HG02763 (cell line): Measurements from ENCODE around the gene INPP5A.
"Not testable (repeated sequence)": the region's sequence is repeated elsewhere in the genome, so short reads cannot be mapped to it uniquely, and the experiment has no call there.

ENCODE experiments used
- ATAC-seq: cut with Tn5 transposase; IDR thresholded peaks from one replicate; pipeline ENCODE4 v1.9.1; 2021; ENCODE audit warnings: mild to moderate bottlenecking, moderate library complexity; ENCODE audit not compliant: unreplicated experiment

INPP5A gene

DNA sequence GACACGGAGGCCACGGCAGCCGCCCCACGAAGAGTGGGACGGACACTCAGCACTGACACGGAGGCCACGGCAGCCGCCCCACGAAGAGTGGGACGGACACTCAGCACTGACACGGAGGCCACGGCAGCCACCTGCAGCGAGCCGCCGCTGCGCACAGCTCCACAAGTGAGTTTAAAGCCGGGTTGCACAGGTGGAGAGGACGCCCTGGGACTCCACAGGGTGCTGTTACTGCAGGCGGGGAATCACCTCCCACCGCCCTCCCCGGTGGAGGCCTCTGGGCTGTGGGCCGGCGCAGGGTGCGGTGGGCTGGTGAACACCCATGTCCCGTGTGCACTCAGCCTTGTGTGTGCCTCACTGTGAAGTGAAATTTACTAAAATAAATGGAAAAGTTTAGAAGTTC, 235.2 kb downstream of the INPP5A start:
- not testable (repeated sequence) for ATAC-seq

DNA sequence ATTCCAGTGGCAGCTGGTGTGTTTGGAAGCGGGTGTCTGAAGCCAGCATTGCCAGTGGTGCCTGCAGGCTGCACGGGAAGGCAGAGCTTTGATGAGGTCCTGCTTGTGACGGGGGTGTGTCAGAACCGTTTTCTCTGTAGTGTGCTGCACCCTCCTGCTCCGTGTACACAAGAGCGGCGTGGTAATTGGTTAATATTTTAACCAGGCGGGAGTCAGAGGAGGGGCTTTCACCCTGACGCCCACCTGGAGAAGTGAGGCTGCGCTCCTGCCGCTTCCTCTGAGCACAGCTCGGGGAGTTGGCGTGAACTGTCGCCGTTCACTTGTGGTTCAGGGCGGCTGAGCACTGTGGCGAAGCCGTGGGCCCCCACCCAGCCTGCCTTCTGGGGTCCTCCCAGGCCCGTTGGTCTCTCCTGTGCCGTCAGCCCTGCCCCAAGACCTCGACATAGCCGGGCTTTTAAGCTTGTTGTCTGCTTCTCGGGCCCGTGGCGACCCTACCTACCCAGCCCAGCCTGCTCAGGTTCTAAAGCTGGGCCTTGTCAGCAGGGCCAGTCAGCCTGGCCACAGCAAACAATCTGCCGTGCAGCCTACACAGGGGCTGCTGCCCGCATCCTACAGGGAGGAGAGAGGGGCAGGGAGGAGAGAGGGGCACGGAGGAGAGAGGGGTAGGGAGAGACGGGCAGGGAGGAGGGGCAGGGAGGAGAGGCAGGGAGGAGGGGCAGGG, 236.8 kb downstream of the INPP5A start:
- ATAC-seq: no peak

DNA sequence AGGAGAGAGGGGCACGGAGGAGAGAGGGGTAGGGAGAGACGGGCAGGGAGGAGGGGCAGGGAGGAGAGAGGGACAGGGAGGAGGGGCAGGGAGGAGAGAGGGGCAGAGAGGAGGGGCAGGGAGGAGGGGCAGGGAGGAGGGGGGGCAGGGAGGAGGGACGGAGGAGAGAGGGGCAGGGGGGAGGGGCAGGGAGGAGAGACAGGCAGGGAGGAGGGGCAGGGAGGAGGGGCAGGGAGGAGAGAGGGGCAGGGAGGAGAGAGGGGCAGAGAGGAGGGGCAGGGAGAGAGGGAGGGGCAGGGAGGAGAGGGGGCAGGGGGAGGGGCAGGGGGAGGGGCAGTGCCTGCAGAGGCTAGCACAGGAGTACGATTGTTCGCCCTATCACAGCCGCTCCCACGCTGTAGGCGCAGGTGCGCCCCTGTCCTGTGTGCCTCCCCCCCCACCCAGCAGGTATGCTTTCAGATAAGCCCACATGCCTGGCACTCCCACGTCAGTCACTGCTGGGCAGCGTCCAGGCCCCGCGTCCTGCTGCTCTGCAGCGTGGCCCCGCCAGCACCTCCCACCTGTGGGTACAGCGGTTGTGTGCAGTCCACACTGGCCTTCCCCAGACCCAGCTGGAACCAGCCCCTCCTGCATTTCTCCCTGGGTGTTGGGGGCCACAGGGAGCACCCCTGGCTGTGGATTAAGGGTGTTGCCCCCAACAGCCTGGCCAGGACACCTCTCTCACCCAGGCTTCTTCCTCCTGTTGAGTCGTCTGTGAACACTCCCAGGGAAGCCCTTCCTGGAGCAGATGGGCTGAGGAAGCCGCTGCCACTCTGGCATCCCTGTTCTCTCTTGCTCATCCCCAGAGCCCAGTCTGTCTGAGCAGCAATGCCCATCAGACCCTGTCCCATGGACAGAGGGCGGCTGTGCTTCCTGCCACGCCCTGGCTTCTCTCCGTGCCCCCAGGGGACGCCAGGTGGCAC, 237.6 kb downstream of the INPP5A start:
- no peak for ATAC-seq

DNA sequence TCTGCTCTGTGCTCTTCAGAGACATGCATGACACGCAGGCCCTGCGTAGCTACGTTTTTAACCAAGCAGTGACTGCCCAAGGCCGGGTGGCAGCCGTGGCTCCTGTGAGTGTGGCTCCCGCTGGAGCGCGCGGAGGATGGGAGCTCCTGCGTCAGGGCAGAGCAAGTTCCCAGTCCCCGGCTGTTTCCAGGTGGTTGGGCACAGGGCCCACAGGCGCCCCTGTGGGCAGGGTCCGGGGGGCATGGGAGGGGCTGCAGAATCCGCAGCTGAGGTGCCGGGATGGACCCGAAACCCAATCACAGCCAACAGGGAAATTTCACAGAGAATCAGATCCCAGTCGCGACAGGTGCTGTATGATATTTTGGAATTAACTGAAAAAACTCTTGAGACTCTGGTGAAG, 238.6 kb downstream of the INPP5A start:
- ATAC-seq: no peak

DNA sequence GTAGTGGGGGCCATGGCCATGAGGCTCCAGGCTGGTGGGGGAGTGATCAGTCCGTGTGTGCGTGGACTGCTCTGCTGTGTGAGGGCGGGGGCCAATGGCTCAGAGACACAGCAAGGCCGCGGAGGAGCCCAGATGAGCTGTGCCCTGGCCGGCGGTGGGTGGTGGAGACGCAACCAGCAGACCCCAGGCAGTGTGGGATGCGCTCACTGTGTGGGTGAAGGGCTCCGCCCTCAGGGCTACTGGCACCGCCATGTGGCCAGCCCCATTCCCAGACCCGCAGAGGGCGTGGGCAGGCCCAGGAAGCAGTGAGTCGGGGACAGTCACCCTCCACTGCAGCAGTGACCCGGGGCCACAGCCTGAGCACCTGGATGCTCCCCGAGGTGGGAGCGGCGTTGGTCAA, 239.2 kb downstream of the INPP5A start:
- no peak for ATAC-seq

DNA sequence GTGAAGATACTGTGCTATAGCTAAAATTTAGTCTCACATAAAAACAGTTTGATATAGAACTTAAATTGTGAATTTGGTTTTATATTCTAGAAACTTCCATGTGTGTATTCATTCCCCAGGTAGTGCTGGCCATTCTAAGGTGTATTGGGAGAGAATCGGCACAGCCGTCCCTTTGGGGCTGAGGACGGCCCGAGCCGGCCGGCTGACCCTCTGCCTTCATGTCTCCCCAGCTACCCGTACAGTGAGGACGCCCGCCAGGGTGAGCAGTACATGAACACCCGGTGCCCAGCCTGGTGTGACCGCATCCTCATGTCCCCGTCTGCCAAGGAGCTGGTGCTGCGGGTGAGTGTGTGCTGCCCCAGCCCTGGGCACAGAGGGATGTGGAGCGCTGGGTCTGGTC, 239.9 kb downstream of the INPP5A start:
- no peak for ATAC-seq

DNA sequence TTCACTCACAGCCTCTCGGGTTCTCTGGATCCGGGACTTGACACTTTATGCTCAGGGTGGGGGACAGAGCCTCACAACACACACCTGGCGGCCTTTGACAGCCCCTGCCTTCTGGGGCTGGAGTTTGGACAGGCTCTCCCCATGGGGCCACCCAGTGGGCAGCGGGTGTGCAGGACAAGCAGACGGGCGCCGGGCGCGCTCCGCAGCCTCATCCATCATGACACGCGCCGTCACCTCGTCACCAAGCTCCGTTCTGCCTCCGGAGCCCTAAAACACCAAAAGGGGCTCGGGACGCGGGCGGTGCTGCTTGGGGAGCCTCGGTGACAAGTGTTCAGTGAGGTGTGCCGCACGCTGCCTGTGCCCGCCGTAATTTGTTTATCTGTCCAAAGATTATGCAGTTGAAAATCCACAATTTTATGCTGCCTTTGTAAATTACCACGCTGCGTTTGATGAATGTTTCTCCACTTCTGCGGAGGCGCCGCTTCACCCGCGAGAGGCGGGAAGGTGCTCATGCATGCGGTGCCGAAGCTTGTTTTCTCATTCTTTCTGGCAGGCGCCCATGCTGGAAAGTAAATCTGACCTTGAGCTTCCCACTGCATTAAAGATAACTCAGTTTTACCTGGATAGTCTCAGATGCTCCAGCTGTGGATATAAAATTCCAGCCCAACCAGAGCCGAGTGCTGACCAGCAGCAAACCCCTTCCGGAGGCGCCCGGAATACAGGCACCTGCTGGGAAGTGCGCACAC, 242.1 kb downstream of the INPP5A start:
- ATAC-seq: no peak

DNA sequence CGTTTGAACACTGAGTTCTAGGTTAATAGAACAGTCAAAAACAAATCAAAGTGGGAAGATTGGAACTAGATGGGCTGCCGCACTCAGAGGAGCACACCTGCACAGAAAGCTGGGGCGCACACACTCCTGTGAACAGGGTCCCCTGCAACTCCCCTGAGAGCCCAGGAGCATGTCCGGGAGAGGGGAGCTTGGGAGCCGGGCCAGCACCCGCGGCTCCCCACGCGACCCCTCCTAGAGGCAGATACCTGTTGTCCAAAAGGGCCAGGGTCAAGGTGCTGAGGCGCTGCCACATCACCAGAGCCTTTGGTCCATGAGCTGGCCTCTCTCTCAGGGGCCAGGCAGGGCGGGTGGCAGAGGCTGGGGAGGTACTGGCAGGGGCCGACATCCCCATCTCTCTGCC, 242.8 kb downstream of the INPP5A start:
- ATAC-seq: no peak

DNA sequence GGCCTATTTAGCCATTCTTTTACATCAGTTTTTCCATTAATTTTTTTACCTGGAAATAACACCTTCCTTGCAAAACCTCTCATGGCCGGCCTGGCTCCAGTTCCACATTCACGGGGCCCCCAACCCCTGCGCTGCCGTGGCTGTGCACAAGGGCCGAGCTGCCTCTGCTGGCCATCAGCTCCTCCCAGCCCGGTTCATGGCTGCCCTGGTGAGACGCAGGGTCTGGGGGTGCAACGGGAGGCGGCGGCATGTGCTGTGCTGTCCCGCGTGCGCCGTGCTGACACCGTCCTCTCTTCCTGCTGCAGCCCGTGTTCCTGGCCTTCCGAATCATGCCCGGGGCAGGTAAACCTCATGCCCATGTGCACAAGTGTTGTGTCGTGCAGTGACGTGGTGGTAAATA, 244.0 kb downstream of the INPP5A start:
- ATAC-seq: no peak

DNA sequence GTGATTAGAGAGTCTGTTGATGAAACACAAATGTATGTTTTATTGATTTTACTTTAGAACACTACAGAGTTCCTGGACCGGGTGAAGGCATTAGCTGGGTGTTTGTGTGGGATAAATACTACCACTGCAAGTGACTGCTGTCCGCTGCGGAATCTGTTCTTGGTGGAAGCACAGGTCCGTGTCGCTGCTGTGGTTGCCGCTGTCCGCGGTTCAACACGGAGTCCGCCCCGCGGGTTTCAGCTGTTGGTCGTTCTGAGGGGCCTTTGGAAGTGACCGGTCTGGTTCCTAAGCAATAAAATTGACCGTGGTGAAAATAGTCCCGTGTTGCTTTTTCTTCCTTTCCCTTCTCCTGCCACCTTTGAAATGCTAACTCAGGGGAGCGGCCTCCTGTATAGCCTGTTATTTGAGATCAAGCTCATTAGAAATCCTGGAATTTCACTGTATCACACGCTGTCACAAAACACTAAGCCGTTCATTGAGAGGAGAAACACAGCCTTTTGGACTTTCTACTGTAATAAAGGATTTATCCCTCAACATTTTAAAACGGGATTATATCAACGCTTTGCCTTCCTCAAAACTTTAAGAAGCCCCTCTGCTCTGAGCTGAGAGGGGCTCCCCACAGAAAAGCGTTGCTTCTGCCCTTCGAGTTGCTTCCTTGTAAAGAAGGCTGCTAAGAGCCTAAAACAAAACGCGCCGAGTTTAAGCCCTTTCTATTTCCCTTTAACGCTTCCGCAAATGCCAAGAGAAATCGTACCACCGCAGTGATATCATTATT, 245.8 kb downstream of the INPP5A start:
- ATAC-seq: no peak

DNA sequence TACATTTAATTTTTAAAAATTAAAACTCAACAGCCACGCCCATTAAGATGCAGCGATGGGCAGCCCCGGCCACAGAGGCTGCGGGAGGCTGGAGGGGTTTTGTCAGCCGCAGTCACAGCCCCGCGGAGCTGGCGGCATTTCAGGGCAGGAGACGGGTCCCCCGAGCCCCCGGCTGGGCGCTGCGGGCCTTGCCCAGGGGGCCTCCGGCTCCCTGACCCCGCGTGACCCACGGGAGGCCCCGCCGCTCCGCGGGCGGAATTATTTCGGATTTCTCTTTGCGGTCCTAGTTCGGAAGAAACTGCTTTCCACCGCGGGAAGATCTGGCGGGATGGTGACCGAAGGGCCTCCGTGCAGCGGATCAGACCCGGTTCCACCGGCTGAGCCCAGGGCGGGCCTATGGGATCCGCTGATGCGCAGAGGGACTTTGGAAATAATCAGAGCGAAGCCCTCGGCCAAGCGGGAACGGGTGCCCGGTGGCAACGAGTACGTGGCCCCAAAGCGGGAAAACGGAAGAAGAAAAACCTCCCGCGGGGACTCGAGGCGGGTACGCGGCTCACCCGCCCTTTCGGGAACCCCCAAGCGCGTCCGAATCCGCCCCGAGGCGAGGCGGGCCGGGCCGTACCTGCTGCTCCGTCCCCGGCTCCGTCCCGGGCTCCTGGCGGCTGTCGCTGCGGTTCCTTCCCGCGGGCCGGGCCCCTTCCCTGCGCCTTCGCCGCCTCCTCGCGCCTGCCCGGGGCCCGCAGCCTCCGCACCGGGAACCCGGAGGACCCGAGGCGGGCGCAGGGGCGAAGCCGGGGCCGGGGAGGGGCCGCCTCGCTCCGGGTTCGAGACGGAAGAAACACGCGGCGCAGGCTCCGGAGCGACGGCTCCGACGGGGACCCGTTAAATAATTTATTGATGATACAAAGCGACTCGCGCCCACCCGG, 246.6 kb downstream of the INPP5A start:
- no peak for ATAC-seq

DNA sequence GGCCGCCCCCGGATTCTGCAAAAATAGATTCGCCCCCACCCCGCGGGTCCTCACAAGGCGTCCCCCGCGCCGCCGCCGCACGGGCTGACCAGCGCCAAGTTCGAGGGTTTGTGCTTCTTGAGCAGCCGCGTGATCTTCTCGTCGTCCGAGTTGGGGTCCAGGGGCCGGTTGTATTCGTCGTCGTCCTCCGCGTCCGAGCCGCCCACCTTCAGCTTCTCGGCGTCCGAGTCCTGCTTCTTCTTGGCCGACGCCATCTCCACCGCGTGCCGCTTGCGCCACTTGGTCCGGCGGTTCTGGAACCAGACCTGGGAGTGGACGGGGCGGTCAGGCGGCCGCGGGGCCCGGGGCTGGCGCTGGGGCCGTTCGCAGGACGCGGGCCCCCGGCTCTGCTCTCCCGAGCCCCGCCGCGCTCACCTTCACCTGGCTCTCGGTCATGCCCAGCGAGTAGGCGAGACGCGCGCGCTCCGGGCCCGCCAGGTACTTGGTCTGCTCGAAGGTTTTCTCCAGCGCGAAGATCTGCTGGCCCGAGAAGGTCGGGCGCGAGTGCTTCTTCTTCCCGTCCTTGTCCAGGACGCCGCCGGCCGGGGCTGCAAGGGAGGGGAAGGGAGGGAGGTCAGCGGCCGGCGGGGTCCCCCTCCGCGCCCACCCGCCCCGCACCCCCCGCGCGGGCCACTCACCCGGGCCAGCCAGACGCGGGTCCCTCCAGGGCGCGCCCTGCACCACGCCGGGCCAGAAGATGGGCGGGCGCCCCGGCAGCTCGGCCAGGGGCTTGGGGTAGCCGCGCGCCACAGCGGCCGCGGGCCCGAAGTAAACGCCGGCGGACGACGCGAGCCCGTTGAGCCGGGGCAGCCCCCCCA, 247.5 kb downstream of the INPP5A start:
- no peak for ATAC-seq

DNA sequence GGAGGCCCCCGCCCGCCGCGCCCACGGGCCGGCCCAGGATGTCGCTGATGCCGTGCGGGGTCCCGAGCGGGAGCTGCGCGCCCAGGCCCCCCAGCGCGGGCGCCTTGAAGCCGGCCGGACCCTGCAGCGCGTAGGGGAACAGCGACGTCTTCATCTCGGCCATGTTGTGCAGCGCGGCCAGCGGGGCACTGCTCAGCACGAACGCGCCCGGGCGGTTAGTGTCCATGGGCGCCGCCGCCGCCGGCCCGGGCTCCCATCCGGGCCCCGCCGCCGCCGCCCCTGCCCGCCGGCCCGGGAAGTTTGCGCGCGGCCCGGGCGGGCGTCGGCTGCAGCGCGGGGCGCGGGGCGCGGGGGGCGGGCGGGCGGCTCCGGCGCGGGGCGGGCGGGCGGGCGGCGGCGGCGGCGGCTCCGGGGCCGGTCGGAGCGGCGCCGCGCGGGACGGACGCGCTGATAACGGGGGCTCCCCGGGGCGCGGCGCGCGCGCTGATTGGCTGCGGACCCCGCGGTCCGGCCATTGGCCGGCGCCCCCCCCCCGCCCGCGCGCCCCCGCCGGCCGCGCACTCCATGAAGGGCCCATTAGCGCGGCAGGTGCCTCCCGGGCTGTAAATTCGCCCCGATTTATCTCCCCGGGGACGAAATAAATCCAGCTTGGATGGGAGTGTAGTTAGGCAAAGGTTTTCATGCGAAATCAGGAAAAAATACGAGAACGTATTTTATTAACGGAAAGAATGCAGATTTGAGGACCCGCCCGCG, 248.3 kb downstream of the INPP5A start, which contains the start of gene NKX6-2:
Gene NKX6-2, minus strand, starts transcription at position 425 of the 753 bp plus-strand sequence. Its CDS starts 199 bp downstream, at position 226.
- ATAC-seq: no peak

DNA sequence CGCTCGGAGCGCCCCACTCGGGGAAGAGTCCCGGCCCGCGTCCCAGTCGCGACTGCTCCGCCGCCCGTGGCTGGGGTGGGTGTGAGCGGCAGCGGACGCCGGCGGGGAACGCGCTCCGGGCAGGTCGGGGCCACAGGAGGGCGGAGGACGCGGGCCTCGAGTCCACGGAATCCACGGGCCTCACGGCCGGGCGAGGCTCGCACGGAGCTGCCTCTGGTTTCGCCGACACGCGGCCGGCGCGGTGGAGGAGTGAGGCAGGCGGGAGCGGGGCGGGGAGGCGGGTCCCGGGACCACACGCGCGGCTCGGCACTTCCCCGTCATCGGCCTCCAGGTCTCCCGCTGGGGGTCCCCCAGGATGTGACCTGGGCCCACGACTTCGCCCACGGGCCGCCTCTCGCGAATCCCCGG, 248.9 kb downstream of the INPP5A start:
- no peak for ATAC-seq

DNA sequence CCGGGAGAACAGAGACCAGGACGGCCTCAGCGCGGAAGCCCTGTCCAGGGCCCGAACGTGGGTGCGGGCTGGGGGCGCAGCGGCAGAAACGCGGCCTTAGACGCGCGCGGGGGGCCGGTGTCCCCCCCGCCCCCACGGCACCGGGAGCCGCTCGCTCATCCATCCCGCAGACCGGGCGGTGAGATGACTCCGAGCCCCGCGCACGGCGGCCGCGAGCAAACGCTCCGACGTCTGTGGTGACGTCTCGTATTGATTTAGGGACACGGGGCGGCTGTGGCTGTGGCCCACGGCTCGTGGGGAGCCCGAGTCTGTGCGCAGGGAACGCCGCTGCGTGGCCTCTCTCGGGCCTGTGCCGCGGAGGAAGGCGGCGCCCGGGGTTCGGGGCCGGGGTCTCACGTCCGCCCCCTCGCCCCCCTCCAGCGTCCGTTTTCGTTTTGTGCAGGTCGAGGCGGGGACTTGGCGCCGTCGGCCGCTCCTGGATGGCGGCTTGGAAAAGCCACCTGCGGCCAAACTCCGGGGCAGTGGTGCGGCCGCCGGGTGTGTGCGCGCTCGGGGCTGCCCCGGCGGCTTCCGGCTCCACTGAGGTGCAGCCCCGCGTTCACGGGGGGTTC, 249.4 kb downstream of the INPP5A start:
- no peak for ATAC-seq

DNA sequence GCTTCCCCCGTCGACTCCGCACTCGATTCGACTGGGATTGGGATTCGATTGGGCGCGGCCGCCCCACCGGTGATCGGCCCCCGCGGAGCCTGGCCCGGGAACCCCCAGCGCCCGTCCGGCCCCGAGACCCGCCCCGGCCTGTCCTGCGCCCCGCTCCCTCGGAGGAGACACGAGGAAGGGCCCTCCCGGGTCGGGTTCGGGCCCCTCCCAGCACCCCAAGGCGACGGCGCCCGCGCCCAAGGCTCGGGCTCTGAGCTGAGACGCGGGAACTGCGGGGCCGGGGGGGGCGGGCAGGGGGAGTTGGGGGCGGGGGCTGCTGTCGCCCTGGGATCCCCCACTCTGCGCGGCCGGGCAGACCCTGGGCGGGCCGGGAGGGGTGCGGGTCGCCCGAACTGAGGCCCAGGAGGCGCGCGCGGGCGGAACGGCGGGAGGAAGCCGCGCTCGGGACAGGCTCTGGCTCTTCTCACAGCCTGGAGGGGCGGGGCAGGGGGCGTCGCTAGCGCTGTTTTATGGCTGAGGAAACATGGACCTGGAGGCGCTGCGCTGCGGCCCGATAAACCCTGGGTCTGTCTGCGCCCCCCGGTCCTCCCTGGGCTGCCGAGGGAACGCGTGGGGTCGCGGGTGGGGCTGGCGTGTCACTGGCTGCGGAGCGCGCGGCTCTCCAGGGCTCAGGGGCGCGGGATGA, 250.1 kb downstream of the INPP5A start:
- no peak for ATAC-seq
